Measurements from ENCODE around the gene ABHD4. TPM values are rescaled to one million over a fixed set of nuclear protein-coding genes. Genes with fewer than 3 reads are reported as not detected.
"Not testable (repeated sequence)": the region's sequence is repeated elsewhere in the genome, so short reads cannot be mapped to it uniquely, and the experiment has no call there.

ABHD4 gene
- total RNA-seq: 10 to 100 TPM in 1 of 2 experiments, 1 to 10 TPM in 1; 8.3 to 10.5 TPM

GRCh38 chr14:22598099-22598895 lies at the start of gene ABHD4:
Gene ABHD4 (plus strand): TSS chr14:22598300. CDS start chr14:22598307, 7 bp downstream.
- DNase-seq (peak; percentile 82), ATAC-seq (peak; percentile 75)
- ChIA-PET POLR2A (interaction anchor here (0.6 to 3.0 kb wide), 5 partner anchors 9 to 749 kb away, joined by 3 to 9 read pairs (median 4); partner anchors contain the start of genes DAD1 and OXA1L), CTCF (interaction anchor here (0.6 to 19.8 kb wide), 18 partner anchors 9 to 620 kb away, joined by 3 to 342 read pairs (median 4); partner anchors contain the start of genes DAD1 and OXA1L)
- Mint-ChIP-seq H3K4me1 (peaks cover 22% of the 10 kb centered on the region), H3K9me3 (ENCODE audit: low read depth) (no peaks in the 10 kb centered on the region), H3K4me3 (peak within 1 kb of the TSS; percentile 90), H3K36me3 (ENCODE audit: low read depth) (peaks cover 10% of the 10 kb centered on the region), H3K27me3 (peaks cover under 1% of the 10 kb centered on the region), H3K27ac (peak within 1 kb of the TSS; percentile 80)
- intact Hi-C loops (cut with DNase I, micrococcal nuclease): loop anchor here (1.0 kb wide), 1 partner anchor 9 kb away; the partner anchor contains the start of gene DAD1 (in 2 of the 2)

- ChIA-PET POLR2A (interaction anchor here (0.6 to 1.5 kb wide), 7 partner anchors 9 to 571 kb away, joined by 3 to 11 read pairs (median 3); no protein-coding TSS in a partner anchor), CTCF (interaction anchor here (0.5 to 4.7 kb wide), 13 partner anchors 9 to 697 kb away, joined by 3 to 38 read pairs (median 7); no protein-coding TSS in a partner anchor)
- peak; percentile 0 for ATAC-seq
- peaks cover 94% of the 10 kb centered on the region for H3K4me1 Mint-ChIP-seq
- no peaks in the 10 kb centered on the region for H3K9me3 Mint-ChIP-seq (ENCODE audit: low read depth)
- DNase-seq: peak; percentile 49
- peak overlapping the region; percentile 71 for H3K4me3 Mint-ChIP-seq
- no peaks in the 10 kb centered on the region for H3K27me3 Mint-ChIP-seq
- peak overlapping the region; percentile 99 for H3K27ac Mint-ChIP-seq
- intact Hi-C loops (cut with DNase I, micrococcal nuclease): no loop called here
- peaks cover 89% of the 10 kb centered on the region for H3K36me3 Mint-ChIP-seq (ENCODE audit: low read depth)
Measured at GRCh38 chr14:22549324-22549962, 48.7 kb upstream of the ABHD4 start.

GRCh38 chr14:22549981-22550673 lies 48.0 kb upstream of the ABHD4 start:
- Mint-ChIP-seq H3K27ac (peak overlapping the region; percentile 99), H3K27me3 (no peaks in the 10 kb centered on the region), H3K36me3 (ENCODE audit: low read depth) (peaks cover 82% of the 10 kb centered on the region), H3K4me3 (peak overlapping the region; percentile 71), H3K9me3 (ENCODE audit: low read depth) (no peaks in the 10 kb centered on the region), H3K4me1 (peaks cover 94% of the 10 kb centered on the region)
- DNase-seq: peak; percentile 84
- CTCF ChIA-PET: interaction anchor here (0.6 to 4.7 kb wide), 16 partner anchors 10 to 698 kb away, joined by 3 to 38 read pairs (median 6); no protein-coding TSS in a partner anchor
- intact Hi-C loops (cut with DNase I, micrococcal nuclease): loop anchor here (1.0 to 10.0 kb wide), 7 partner anchors 9 to 835 kb away; no protein-coding TSS in a partner anchor
- POLR2A ChIA-PET: interaction anchor here (0.6 to 1.5 kb wide), 8 partner anchors 8 to 572 kb away, joined by 3 to 11 read pairs (median 3); no protein-coding TSS in a partner anchor
- peak; percentile 63 for ATAC-seq

GRCh38 chr14:22551605-22551997 lies 46.5 kb upstream of the ABHD4 start:
- ChIA-PET CTCF (interaction anchor here (0.7 to 5.9 kb wide), 12 partner anchors 10 to 729 kb away, joined by 3 to 195 read pairs (median 6); no protein-coding TSS in a partner anchor), POLR2A (interaction anchor here (0.5 to 1.6 kb wide), 7 partner anchors 19 to 723 kb away, joined by 3 to 10 read pairs (median 5); no protein-coding TSS in a partner anchor)
- Mint-ChIP-seq H3K4me3 (peak overlapping the region; percentile 71), H3K27me3 (no peaks in the 10 kb centered on the region), H3K36me3 (ENCODE audit: low read depth) (peaks cover 70% of the 10 kb centered on the region), H3K27ac (peak overlapping the region; percentile 99), H3K4me1 (peaks cover 90% of the 10 kb centered on the region), H3K9me3 (ENCODE audit: low read depth) (no peaks in the 10 kb centered on the region)
- ATAC-seq (no peak), DNase-seq (peak; percentile 49)
- intact Hi-C loops (cut with DNase I, micrococcal nuclease): loop anchor here (2.0 to 10.0 kb wide), 5 partner anchors 15 to 837 kb away; no protein-coding TSS in a partner anchor

- H3K4me3 Mint-ChIP-seq: peak overlapping the region; percentile 71
- no peaks in the 10 kb centered on the region for H3K9me3 Mint-ChIP-seq (ENCODE audit: low read depth)
- intact Hi-C loops (cut with DNase I, micrococcal nuclease): loop anchor here (10.0 kb wide), 4 partner anchors 237 to 837 kb away; no protein-coding TSS in a partner anchor
- CTCF ChIA-PET: interaction anchor here (0.6 to 5.9 kb wide), 16 partner anchors 11 to 706 kb away, joined by 3 to 195 read pairs (median 4); no protein-coding TSS in a partner anchor
- peak; percentile 25 for DNase-seq
- H3K4me1 Mint-ChIP-seq: peaks cover 84% of the 10 kb centered on the region
- ATAC-seq: no peak
- H3K27me3 Mint-ChIP-seq: no peaks in the 10 kb centered on the region
- peaks cover 65% of the 10 kb centered on the region for H3K36me3 Mint-ChIP-seq (ENCODE audit: low read depth)
- POLR2A ChIA-PET: interaction anchor here (0.5 to 1.6 kb wide), 9 partner anchors 11 to 723 kb away, joined by 3 to 8 read pairs (median 4); no protein-coding TSS in a partner anchor
- H3K27ac Mint-ChIP-seq: peak overlapping the region; percentile 99
Measured at GRCh38 chr14:22552001-22552826, 45.9 kb upstream of the ABHD4 start.

- ChIA-PET POLR2A (interaction anchor here (0.6 to 1.6 kb wide), 6 partner anchors 11 to 45 kb away, joined by 3 to 5 read pairs (median 3); no protein-coding TSS in a partner anchor), CTCF (interaction anchor here (0.6 to 5.9 kb wide), 13 partner anchors 11 to 706 kb away, joined by 3 to 195 read pairs (median 4); no protein-coding TSS in a partner anchor)
- peak overlapping the region; percentile 99 for H3K27ac Mint-ChIP-seq
- intact Hi-C loops (cut with DNase I, micrococcal nuclease): loop anchor here (10.0 kb wide), 4 partner anchors 238 to 838 kb away; no protein-coding TSS in a partner anchor
- DNase-seq (peak; percentile 26), ATAC-seq (no peak)
- no peaks in the 10 kb centered on the region for H3K27me3 Mint-ChIP-seq
- H3K4me1 Mint-ChIP-seq: peaks cover 83% of the 10 kb centered on the region
- H3K4me3 Mint-ChIP-seq: peak overlapping the region; percentile 71
- H3K36me3 Mint-ChIP-seq (ENCODE audit: low read depth): peaks cover 59% of the 10 kb centered on the region
- no peaks in the 10 kb centered on the region for H3K9me3 Mint-ChIP-seq (ENCODE audit: low read depth)
Measured at GRCh38 chr14:22552827-22553076, 45.3 kb upstream of the ABHD4 start.

GRCh38 chr14:22553445-22553844 lies 44.7 kb upstream of the ABHD4 start:
- Mint-ChIP-seq H3K9me3 (ENCODE audit: low read depth) (no peaks in the 10 kb centered on the region), H3K27me3 (no peaks in the 10 kb centered on the region), H3K4me3 (peak overlapping the region; percentile 71), H3K4me1 (peaks cover 83% of the 10 kb centered on the region), H3K36me3 (ENCODE audit: low read depth) (peaks cover 54% of the 10 kb centered on the region), H3K27ac (peak overlapping the region; percentile 99)
- intact Hi-C loops (cut with DNase I, micrococcal nuclease): loop anchor here (10.0 kb wide), 4 partner anchors 239 to 839 kb away; no protein-coding TSS in a partner anchor
- DNase-seq: peak; percentile 24
- ATAC-seq: no peak
- POLR2A ChIA-PET: interaction anchor here (1.0 to 1.6 kb wide), 2 partner anchors 12 to 22 kb away, joined by 3 to 5 read pairs; no protein-coding TSS in a partner anchor
- CTCF ChIA-PET: interaction anchor here (0.6 to 5.9 kb wide), 9 partner anchors 15 to 639 kb away, joined by 3 to 195 read pairs (median 5); no protein-coding TSS in a partner anchor

GRCh38 chr14:22553861-22554497 lies 44.1 kb upstream of the ABHD4 start:
- ATAC-seq, H3K27me3 Mint-ChIP-seq: not testable (repeated sequence)
- peak; percentile 50 for DNase-seq

More at GRCh38 chr14:22553861-22554497, 44.1 kb upstream of the ABHD4 start:
- POLR2A ChIA-PET: interaction anchor here (0.7 kb wide), 1 partner anchor 508 kb away, joined by 3 read pairs; no protein-coding TSS in a partner anchor
- intact Hi-C loops (cut with DNase I, micrococcal nuclease): loop anchor here (10.0 kb wide), 4 partner anchors 239 to 839 kb away; no protein-coding TSS in a partner anchor
- Mint-ChIP-seq H3K4me1 (peaks cover 86% of the 10 kb centered on the region), H3K27ac (peak overlapping the region; percentile 100), H3K4me3 (peak overlapping the region; percentile 76), H3K36me3 (ENCODE audit: low read depth) (peaks cover 56% of the 10 kb centered on the region)
- not testable (repeated sequence) for H3K9me3 Mint-ChIP-seq (ENCODE audit: low read depth)
- CTCF ChIA-PET: interaction anchor here (0.6 to 5.9 kb wide), 7 partner anchors 8 to 636 kb away, joined by 3 to 195 read pairs (median 5); no protein-coding TSS in a partner anchor
